B cell (primary cell): Measurements from ENCODE around the gene BCL11A. TPM values are rescaled to one million over a fixed set of nuclear protein-coding genes. Genes with fewer than 3 reads are reported as not detected.
A peak's percentile ranks its signal among the peaks of the same experiment; 100 is the strongest.

Experiments
- ATAC-seq: fragments of 200-7000 bp; cut with Tn5 transposase; one replicate; pipeline ENCODE4 v1.10.0; 2021; ENCODE audit warnings: low read depth, mild to moderate bottlenecking, moderate number of reproducible peaks, moderate library complexity
- CTCF ChIA-PET: fragments of 350-600 bp; sonication (Branson Sonifier 250); formaldehyde crosslinking; loops from one replicate; lab custom pipeline; 2021; ENCODE audit warnings: antibody characterized with exemption, inconsistent platforms; lab: Charles Lee
- POLR2A ChIA-PET: fragments of 350-600 bp; sonication (Branson Sonifier 250); formaldehyde crosslinking; loops from one replicate; lab custom pipeline; 2021; ENCODE audit warnings: antibody characterized with exemption; lab: Charles Lee
- DNase-seq: peaks from one replicate; pipeline ENCODE4 v3.0.0; 2013
- H2AFZ ChIP-seq: 2 replicates; pipeline ENCODE4 v1.6.1; 2012; ENCODE audit warnings: mild to moderate bottlenecking, low read depth, low read length; ENCODE audit not compliant: insufficient read depth, poor library complexity, severe bottlenecking
- H3K27ac ChIP-seq, 2 donors: 1 replicate in 1 of 2; 2 replicates in 1 of 2; pipeline ENCODE4 v1.5.1; 2012 to 2013; ENCODE audit warnings: low read length in 2 of 2, mild to moderate bottlenecking in 2 of 2, moderate library complexity in 1 of 2
- H3K27me3 ChIP-seq, 4 experiments: fragments of 200-600 bp in 1 of 4; sonication (generic) in 1 of 4; replicated peaks in 1 of 4; 1 replicate in 2 of 4; 2 replicates in 2 of 4; pipeline versions ENCODE4 v1.6.1 to v1.7.0; 2013 to 2016; ENCODE audit warnings: low read length in 3 of 4, mild to moderate bottlenecking in 2 of 4, mixed read lengths in 1 of 4, moderate library complexity in 1 of 4; ENCODE audit not compliant: insufficient read depth in 4 of 4, control insufficient read depth in 3 of 4; ENCODE audit errors: control extremely low read depth in 1 of 4
- H3K36me3 ChIP-seq, 2 experiments: replicated peaks in 1 of 2; 1 replicate in 1 of 2; 2 replicates in 1 of 2; pipeline versions ENCODE4 v1.6.1 to v1.7.1; 2013; ENCODE audit warnings: low read length in 1 of 2; ENCODE audit not compliant: insufficient read depth in 2 of 2, control insufficient read depth in 1 of 2; ENCODE audit errors: control extremely low read depth in 1 of 2, extremely low read depth in 1 of 2
- H3K4me1 ChIP-seq, 2 donors: fragments of 200-600 bp in 1 of 2; sonication (generic) in 1 of 2; 1 replicate in 1 of 2; 2 replicates in 1 of 2; pipeline versions ENCODE4 v1.5.1 to v1.6.1; 2013 to 2017; ENCODE audit warnings: low read length in 2 of 2; ENCODE audit not compliant: control insufficient read depth in 2 of 2, insufficient read depth in 2 of 2
- H3K4me2 ChIP-seq: replicated peaks from 2 replicates; pipeline ENCODE3; 2012; ENCODE audit warnings: mild to moderate bottlenecking, low read depth, low read length; ENCODE audit not compliant: poor library complexity, severe bottlenecking
- H3K4me3 ChIP-seq, 5 experiments: fragments of 200-600 bp in 1 of 5; sonication (generic) in 1 of 5; 1 replicate in 3 of 5; 2 replicates in 2 of 5; pipeline versions ENCODE4 v1.5.1 to v1.7.0; 2011 to 2016; ENCODE audit warnings: low read length in 4 of 5, mild to moderate bottlenecking in 4 of 5, low read depth in 2 of 5, control low read depth in 1 of 5, moderate library complexity in 1 of 5; ENCODE audit not compliant: insufficient read depth in 1 of 5; ENCODE audit errors: control extremely low read depth in 1 of 5, extremely low read depth in 1 of 5
- H3K79me2 ChIP-seq: fragments of 200-600 bp; sonication (generic); one replicate; pipeline ENCODE4 v1.6.0; 2016; ENCODE audit warnings: low read length; ENCODE audit not compliant: control insufficient read depth, insufficient read depth
- H3K9ac ChIP-seq: fragments of 200-600 bp; sonication (generic); 2 replicates; pipeline ENCODE4 v1.6.1; 2017; ENCODE audit warnings: mild to moderate bottlenecking, low read length, moderate library complexity
- H3K9me3 ChIP-seq, 3 donors: one replicate each; pipeline versions ENCODE4 v1.6.1 to v1.7.1; 2013; ENCODE audit warnings: low read length in 2 of 3; ENCODE audit not compliant: control insufficient read depth in 2 of 3, insufficient read depth in 1 of 3; ENCODE audit errors: control extremely low read depth in 1 of 3
- H4K20me1 ChIP-seq: 2 replicates; pipeline ENCODE4 v1.6.0; 2012; ENCODE audit warnings: mild to moderate bottlenecking, low read length; ENCODE audit not compliant: insufficient read depth, control insufficient read depth, poor library complexity, severe bottlenecking
- H3K27ac Mint-ChIP-seq: one replicate; pipeline ENCODE4 v1.8.0; 2021; ENCODE audit warnings: mixed read lengths
- H3K27me3 Mint-ChIP-seq: one replicate; pipeline ENCODE4 v1.8.0; 2021; ENCODE audit warnings: mixed read lengths
- H3K4me1 Mint-ChIP-seq: one replicate; pipeline ENCODE4 v1.8.0; 2021; ENCODE audit warnings: mixed read lengths
- H3K4me3 Mint-ChIP-seq: one replicate; pipeline ENCODE4 v1.8.0; 2021; ENCODE audit warnings: mixed read lengths
- H3K9me3 Mint-ChIP-seq: one replicate; pipeline ENCODE4 v1.8.0; 2022; ENCODE audit warnings: mixed read lengths; ENCODE audit not compliant: insufficient read depth
- CTCF ChIP-seq: fragments of 200-600 bp; IDR thresholded peaks from one replicate; pipeline ENCODE4 v1.8.0; 2022; ENCODE audit warnings: antibody characterized with exemption, mild to moderate bottlenecking
- EZH2 ChIP-seq: IDR thresholded peaks from 2 replicates; pipeline ENCODE4 v1.6.1; 2012; ENCODE audit warnings: borderline replicate concordance, low read depth, mild to moderate bottlenecking, moderate library complexity, low read length; ENCODE audit not compliant: insufficient read depth, poor library complexity, severe bottlenecking
- WGBS: methylation state at CpG from one replicate; pipeline ENCODE4 v1.1.5; 2013; ENCODE audit warnings: missing lambda C conversion rate; ENCODE audit not compliant: insufficient coverage; 5-methylcytosine and 5-hydroxymethylcytosine counted together
- intact Hi-C: fragments of 100-400 bp; cut with micrococcal nuclease; formaldehyde crosslinking; loops from one replicate; pipeline ENCODE4 v1.10.0; 2022
- polyA plus RNA-seq: library from polyadenylated mRNA; depleted of rRNA; stranded (reverse); fragments of >200 nt; gene quantifications from 2 replicates; pipeline ENCODE4 v1.2.3, GENCODE V29; 2012
- total RNA-seq, 2 donors: library from RNA; stranded (reverse); fragments of 120-200 nt in 1 of 2; gene quantifications; 1 replicate in 1 of 2; 2 replicates in 1 of 2; pipeline versions ENCODE4 v1.2.3 to v1.2.4, GENCODE V29; 2013 to 2022

Gene BCL11A
- total and polyA plus RNA-seq, 2 donors (not counting 1 experiment from before 2014, with no cell fraction given) = 81.8 to 383 TPM

- Mint-ChIP-seq H3K4me1 (peaks cover 98% of the 10 kb centered on the region), H3K9me3 (no peaks in the 10 kb centered on the region), H3K27ac (peak overlapping the region; percentile 88), H3K27me3 (no peaks in the 10 kb centered on the region), H3K4me3 (peak overlapping the region; percentile 17)
- no peak overlapping the region for H2AFZ ChIP-seq
- peak overlapping the region; percentile 65 for H3K9ac ChIP-seq
- intact Hi-C loops = loop anchor here (5.0 kb wide), 2 partner anchors 36 to 114 kb away; no protein-coding TSS in a partner anchor
- H4K20me1 ChIP-seq = peaks cover 12% of the 10 kb centered on the region
- no peak for TF ChIP-seq CTCF
- no peak for DNase-seq
- H3K4me3 ChIP-seq = peak overlapping the region in 1 of 5 experiments; percentile 20
- H3K9me3 ChIP-seq = no peaks in the 10 kb centered on the region
- ChIA-PET CTCF (interaction anchor here (0.7 to 2.5 kb wide), 4 partner anchors 24 to 152 kb away, joined by 3 to 6 read pairs (median 4); no protein-coding TSS in a partner anchor), POLR2A (interaction anchor here (0.6 to 1.9 kb wide), 2 partner anchors 9 to 20 kb away, joined by 3 to 6 read pairs; no protein-coding TSS in a partner anchor)
- H3K36me3 ChIP-seq = peaks cover 0 to 60% of the 10 kb centered on the region in 2 experiments
- H3K27me3 ChIP-seq = no peaks in the 10 kb centered on the region
- peaks cover 100% of the 10 kb centered on the region in 2 donors for H3K4me1 ChIP-seq
- H3K79me2 ChIP-seq = peaks cover 100% of the 10 kb centered on the region
- no peak for ATAC-seq
- 68% methylated on average over 6 of the region's 6 CpGs for WGBS
- H3K27ac ChIP-seq = peak overlapping the region; percentile 76 to 93
- peak overlapping the region; percentile 81 for H3K4me2 ChIP-seq
These were observed 72.2 kb downstream of the BCL11A start for GRCh38 chr2:60481257-60481656.

- no peak for TF ChIP-seq CTCF
- TF ChIP-seq EZH2 = no peak
- Histone ChIP-seq H3K27me3 (no peaks in the 10 kb centered on the region), H3K79me2 (peaks cover 100% of the 10 kb centered on the region), H3K9me3 (no peaks in the 10 kb centered on the region), H2AFZ (no peak overlapping the region), H3K4me1 (peaks cover 100% of the 10 kb centered on the region in 2 donors), H3K4me3 (no peak overlapping the region), H3K9ac (peak overlapping the region; percentile 65), H4K20me1 (peaks cover 18% of the 10 kb centered on the region), H3K36me3 (peaks cover 0 to 64% of the 10 kb centered on the region in 2 experiments), H3K27ac (peak overlapping the region; percentile 76 to 93), H3K4me2 (peak overlapping the region; percentile 81)
- no peak for DNase-seq
- Mint-ChIP-seq H3K4me3 (peak overlapping the region; percentile 17), H3K27me3 (no peaks in the 10 kb centered on the region), H3K27ac (peak overlapping the region; percentile 88), H3K9me3 (no peaks in the 10 kb centered on the region), H3K4me1 (peaks cover 98% of the 10 kb centered on the region)
- 95% methylated on average over 2 of the region's 4 CpGs for WGBS
- intact Hi-C loops = loop anchor here (5.0 kb wide), 2 partner anchors 37 to 113 kb away; no protein-coding TSS in a partner anchor
- ChIA-PET POLR2A (interaction anchor here (0.6 kb wide), 1 partner anchor 11 kb away, joined by 3 read pairs; no protein-coding TSS in a partner anchor), CTCF (interaction anchor here (1.9 kb wide), 1 partner anchor 41 kb away, joined by 6 read pairs; no protein-coding TSS in a partner anchor)
- ATAC-seq = no peak
These were observed 73.2 kb downstream of the BCL11A start for GRCh38 chr2:60480089-60480773.
